HG03095 (cell line): ENCODE measurements around the gene PLEKHA4.
"Not testable (repeated sequence)": the region's sequence is repeated elsewhere in the genome, so short reads cannot be mapped to it uniquely, and the experiment has no call there.

Experiments
- ATAC-seq: cut with Tn5 transposase; IDR thresholded peaks from one replicate; pipeline ENCODE4 v1.9.1; 2021; ENCODE audit warnings: moderate library complexity; ENCODE audit not compliant: unreplicated experiment

The PLEKHA4 gene, protein sequence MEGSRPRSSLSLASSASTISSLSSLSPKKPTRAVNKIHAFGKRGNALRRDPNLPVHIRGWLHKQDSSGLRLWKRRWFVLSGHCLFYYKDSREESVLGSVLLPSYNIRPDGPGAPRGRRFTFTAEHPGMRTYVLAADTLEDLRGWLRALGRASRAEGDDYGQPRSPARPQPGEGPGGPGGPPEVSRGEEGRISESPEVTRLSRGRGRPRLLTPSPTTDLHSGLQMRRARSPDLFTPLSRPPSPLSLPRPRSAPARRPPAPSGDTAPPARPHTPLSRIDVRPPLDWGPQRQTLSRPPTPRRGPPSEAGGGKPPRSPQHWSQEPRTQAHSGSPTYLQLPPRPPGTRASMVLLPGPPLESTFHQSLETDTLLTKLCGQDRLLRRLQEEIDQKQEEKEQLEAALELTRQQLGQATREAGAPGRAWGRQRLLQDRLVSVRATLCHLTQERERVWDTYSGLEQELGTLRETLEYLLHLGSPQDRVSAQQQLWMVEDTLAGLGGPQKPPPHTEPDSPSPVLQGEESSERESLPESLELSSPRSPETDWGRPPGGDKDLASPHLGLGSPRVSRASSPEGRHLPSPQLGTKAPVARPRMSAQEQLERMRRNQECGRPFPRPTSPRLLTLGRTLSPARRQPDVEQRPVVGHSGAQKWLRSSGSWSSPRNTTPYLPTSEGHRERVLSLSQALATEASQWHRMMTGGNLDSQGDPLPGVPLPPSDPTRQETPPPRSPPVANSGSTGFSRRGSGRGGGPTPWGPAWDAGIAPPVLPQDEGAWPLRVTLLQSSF

GRCh38 chr19:48868114-48868886 lies at the start of gene PLEKHA4:
Gene PLEKHA4, minus strand, starts transcription at chr19:48868617. Its CDS starts 997 bp downstream, at chr19:48867620.
- ATAC-seq: no peak

DNA sequence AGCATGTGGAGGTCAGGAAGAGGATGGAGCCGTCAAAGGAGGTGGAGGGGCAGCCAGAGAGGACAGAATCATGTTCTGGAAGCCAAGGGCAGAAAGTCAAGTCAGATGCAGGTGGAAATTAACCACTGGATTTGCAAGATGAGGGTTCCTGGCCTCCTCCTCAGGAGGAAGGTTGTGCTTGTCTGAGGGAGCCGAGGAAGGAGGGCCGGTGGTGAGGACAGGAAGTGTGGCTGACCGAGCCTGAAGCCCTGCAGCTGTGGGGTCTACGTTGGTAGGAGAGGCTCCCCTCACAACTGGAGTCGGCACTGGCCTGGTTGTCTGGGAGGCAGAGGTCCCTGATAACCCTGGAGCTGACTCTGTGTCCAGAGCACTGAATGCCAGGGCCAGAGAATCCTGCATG lies 49.7 kb upstream of the PLEKHA4 start:
- ATAC-seq: no peak

DNA sequence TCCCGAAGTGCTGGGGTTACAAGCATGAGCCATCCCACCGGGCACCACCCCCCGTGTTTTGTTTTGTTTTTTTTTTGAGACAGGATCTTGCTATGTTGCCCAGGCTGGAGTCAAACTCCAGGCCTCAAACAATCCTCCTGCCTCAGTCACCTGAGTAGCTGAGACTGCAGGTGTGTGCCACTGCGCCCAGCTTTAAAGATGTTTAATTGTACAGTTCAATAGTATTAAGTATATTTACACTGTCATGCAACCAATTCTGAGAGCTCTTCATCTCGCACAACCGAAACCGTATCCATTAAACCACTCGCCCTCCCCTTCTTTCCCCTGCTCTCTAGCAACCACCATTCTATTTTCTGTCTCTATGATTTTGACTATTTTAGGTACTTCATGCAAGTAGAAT lies 47.3 kb upstream of the PLEKHA4 start:
- no peak for ATAC-seq

DNA sequence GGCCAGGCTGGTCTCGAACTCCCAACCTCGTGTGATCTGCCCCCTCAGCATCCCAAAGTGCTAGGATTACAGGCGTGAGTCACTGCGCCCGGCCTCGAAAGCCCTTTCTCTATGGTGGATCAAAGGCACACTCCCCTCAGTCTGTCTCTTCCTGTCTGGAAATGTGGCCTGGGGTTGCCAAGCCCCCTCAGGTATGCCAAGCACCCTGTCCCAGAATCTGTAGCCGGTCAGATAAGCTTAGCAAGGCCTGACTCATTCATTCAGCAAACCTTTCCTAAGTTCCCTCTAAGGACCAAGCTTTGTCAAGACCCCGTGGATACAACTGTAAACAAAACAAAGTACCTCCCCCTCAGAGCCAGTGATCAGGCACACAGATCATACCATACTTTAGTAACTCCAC lies 45.8 kb upstream of the PLEKHA4 start:
- no peak for ATAC-seq

DNA sequence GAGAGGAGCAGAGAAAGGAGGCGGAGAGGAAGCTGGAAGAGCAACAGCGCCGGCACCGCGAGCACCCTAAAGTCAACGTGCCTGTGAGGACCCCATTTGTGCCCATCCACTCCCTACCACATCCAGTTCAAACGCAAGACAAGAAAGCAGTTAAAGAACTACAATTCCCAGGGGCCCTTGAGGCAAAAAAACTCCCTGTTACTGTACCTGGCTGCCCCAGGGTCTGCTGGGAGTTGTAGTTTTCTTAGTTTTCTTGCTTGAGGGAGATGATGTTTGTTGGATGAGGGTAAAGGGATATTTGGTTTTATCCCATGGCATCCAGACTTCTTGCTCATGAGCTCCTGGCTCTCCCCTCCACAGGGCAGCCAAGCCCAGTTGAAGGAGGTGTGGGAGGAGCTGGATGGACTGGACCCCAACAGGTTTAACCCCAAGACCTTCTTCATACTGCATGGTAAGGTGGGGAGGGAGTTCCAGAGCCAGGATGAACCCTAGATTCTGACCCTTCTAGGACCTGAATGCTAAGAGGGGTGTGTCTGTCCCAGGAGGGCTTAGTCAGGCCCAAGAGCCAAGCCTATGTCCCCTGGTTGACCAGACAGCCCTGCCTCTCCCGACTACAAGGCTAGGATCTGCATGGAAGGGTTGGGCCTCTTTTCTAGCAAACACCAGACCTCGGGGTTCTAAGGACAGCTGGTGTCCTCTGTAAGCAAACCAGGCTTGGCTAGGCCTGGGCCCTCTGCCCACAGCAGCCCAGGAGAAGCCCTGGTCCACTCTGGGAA lies 44.9 kb upstream of the PLEKHA4 start:
- ATAC-seq: no peak

DNA sequence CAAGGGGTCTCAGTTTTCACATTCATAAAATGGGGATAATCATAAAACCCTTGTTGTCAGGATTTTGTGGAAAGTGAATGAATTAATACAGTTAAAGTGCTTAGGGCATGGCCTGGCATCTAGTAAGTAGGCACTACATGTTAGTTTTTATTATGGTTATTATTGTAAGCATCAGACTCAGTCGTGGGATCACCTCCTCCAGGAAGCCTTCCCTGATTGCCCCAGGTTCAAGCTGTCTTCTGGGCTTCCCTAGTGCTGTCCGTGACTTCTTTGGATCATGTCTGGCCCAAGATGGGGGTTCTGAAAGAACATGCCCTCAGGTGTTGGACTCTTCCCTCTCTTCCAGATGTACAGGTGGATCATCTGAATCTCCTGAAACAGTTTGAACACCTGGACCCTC lies 42.4 kb upstream of the PLEKHA4 start:
- ATAC-seq: no peak

GRCh38 chr19:48909424-48910077 lies 41.1 kb upstream of the PLEKHA4 start:
- not testable (repeated sequence) for ATAC-seq

DNA sequence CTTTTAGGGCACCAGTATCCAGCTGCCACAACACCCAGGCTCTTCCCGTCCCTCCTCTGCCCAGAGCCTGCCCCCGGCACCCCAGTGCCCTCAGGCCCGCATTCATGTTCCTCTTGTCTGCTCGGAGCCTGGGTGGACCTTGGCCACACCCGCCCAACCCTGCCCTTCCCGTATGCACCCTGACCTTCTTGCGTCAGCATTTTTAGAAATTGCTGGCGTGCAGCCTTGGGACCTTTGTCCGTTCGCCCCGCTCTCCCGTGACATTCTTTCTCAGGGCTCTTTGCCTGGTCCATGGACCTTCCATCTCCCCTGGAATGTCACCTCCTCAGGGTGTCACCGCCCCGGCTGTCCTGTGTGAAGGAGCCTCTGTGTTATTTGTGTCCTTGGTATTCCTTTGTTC lies 39.3 kb upstream of the PLEKHA4 start:
- ATAC-seq: no peak

DNA sequence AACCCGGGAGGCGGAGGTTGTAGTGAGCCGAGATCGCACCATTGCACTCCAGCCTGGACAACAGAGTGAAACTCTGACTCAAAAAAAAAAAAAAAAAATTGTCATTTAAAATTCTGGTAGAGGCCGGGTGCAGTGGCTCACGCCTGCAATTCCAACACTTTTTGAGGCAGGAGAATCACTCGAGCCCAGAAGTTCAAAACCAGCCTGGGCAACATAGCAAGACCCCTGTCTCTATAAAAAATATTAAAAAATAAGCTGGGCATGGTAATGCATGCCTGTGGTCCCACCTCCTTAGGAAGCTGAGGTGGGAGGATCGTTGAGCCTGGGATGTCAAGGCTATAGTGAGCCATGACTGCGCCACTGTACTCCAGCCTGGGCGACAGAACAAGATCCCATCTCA lies 37.9 kb upstream of the PLEKHA4 start:
- no peak for ATAC-seq

GRCh38 chr19:48905664-48906063 lies 37.2 kb upstream of the PLEKHA4 start:
- ATAC-seq: no peak

GRCh38 chr19:48903788-48904187 lies 35.4 kb upstream of the PLEKHA4 start:
- ATAC-seq: not testable (repeated sequence)

DNA sequence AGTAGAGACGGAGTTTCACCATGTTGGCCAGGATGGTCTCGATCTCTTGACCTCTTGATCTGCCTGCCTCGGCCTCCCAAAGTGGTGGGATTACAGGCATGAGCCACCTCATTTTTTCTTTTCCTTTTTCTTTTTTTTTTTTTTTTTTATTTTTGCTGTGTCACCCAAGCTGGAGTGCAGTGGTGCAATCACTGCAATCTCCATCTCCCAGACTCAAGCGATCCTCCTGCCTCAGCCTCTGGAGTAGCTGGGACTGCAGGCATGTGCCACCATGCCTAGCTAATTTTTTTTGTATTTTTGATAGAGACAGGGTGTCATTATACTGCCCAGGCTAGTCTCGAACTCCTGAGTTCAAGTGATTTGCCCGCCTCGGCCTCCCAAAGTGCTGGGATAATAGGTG lies 33.9 kb upstream of the PLEKHA4 start:
- not testable (repeated sequence) for ATAC-seq

DNA sequence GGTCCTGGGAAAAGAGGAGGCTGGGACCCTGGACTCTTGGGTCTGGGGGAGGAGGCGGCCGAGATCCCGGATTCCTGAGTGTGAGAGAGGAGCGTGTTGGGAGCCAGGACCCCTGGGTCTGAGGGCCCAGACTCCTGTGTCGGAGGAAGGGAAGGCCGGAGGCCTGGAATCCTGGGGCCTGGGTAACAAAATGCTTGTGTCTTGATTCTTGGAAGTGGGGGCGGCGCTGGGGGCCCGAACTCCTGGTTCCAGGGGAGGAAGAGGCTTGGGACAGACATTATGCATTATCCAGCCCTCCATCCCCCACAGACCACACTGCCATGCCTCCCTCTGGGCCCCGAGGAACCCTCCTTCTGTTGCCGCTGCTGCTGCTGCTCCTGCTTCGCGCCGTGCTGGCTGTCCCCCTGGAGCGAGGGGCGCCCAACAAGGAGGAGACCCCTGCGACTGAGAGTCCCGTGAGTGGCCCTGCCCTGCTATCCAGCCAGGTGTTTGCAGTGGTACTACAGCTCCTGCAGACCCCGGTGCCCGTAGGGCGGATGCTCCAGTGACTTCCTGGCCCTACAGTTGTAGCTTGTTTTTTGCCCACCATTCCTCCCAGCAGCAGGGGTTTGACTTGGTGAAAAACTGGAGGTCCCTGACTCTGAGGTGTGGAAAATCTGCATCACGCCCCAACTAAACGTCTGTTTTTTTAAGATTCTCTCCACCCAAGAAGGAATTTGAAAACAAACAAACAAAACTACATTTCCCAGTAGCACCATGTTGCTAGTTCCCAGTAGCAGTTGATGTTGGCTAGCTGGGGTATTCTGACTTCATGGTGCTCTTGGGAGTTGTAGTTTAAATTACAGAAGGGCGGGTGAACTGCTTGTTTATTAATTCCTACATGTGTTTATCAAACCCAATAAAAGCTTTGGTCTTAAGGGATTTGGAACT lies 32.3 kb upstream of the PLEKHA4 start:
- ATAC-seq: no peak

DNA sequence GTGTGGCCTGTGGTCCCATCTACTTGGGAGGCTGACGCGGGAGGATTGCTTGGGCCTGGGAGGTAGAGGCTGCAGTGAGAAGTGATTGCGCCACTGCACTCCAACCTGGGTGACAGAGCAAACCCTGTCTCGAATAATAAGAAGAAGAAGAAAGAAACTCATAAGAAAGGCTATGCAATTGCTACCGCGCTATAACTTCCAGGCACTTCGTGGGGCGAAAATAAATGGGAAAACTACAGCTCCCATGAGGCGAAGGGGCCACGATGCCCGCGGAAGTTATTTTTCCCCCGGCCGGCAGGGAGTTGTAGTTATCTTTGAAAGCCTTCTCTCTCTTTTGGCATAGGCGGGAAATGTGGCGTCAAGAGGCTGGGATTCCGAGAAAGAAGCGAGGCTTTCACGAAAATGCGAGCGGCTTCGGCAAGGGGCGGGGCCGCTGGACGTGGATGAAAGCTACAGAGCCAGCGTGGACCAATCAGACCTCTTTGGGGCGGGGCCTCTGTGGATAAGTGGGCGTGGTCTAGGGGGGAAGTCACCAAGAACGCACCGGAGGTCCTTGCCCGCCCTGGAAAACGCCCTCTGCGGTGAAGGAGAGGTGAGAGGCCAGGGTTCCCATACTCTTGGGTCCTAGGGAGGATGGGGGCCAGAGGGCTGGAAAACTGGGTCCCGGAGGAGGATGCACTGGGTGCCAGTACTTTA lies 31.5 kb upstream of the PLEKHA4 start, which contains the start of gene NUCB1:
NUCB1 (plus strand) TSS at position 532 of the 696 bp plus-strand sequence. CDS start 485 bp downstream, outside the sequence.
- ATAC-seq: peak; percentile 68

DNA sequence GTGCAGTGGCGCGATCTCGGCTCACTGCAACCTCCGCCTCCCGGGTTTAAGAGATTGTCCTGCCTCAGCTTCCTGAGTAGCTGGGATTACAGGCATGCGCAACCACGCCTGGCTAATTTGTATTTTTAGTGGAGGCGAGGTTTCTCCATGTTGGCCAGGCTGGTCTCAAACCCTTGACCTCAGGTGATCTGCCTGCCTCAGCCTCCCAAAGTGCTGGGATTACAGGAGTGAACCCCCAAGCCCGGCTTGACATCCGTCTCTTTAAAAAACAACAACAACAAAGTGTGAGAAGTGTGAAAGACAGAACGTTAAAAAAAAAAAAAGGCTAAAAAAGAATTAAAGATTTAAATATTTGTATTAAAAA lies 31.0 kb upstream of the PLEKHA4 start:
- ATAC-seq: not testable (repeated sequence)

GRCh38 chr19:48897181-48897580 lies 28.8 kb upstream of the PLEKHA4 start:
- no peak for ATAC-seq

DNA sequence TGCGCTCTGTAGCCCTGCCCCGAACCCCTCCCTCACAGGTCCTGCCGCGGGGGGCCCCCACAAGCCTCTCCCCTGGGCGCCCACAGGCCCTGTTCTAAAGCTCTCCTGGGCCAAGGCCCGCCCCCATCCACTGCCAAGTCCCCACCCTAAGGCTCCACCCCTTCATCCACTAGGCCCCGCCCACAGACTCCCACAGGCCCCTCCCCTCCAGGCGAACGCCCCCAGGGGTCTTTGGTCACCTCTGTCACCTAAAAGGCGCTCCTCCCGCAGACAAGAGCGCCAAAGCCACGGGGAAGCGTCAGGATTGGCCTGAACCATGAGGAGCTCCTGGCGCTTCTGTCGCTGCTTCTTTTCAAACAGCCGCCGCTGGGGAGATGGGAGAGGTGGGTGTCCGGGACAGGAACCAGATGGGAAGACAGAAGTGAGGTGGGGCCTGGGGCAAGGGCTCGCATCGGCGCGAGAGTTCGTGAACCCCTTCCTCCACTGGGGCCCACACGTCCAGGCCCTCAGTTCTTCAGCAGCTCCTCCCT lies 27.8 kb upstream of the PLEKHA4 start:
- no peak for ATAC-seq

DNA sequence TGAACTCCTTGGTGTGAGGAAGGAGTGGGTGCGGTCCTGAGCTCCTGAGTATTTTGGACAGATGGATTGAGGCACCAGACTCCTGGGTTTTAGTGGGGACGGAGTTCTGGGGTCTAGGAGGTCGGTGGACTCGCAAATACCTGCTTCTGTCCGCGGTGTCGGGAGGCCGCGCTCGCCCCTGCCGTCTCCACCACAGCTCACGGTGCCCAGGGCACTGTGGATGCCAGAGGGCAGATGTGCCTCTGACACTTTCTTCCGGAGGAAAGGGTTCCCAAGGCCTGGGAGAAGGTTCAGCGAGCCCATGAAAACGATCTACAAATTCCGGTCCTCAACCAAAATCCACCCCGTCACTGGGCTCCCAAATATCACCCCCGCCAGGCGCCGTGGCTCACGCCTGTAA lies 26.8 kb upstream of the PLEKHA4 start:
- ATAC-seq: no peak
